Activated T-cell treated with anti-CD3 and anti-CD28 coated beads, Interleukin-2, amount 50 U/mL, for 48 hours (primary cell): ENCODE measurements around the gene PLXNA2.

Experiments
- DNase-seq, 2 experiments: peaks; one replicate each; pipeline ENCODE4 v3.0.0-alpha.2; 2020

Gene PLXNA2

DNA sequence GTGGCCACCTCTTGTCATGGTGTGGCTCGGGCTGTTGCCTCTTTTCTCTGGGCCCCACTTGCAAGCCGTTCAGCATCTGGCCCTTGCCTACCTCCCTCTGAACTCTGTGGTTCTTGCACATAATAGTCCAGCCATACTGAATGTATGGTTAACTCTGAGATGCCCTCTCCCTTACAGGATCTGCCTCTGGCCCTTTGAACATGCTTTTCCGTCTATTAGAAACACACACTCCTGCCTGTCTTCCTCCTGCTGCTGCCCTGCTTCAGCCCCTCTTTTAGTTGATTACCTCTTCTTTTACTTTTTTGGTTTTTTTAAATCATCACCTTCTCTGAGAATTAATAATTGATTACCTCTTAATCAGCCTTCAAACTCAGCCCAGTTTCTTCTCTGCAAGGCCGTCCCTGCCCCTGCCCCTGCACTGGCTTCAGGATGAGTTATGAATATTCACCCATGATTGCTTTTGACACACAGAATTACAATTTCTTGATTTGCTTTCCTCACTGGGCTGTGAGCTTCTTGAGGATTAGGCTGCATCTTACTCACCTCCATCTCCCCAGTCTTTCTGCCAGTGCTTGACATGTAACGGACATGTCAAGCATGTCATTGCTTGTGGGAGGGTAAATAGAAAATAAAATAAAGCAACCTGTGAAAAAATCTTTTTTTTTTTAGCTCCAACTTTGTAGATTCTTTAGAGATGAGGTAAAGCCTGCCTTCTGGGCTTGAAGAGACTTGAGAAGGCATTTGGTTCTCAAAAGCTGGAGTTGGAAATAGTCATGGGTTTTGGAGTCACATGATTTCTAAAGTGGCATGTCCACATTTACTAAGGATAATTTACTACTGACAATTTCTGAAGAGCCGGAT is 158.3 kb downstream of the PLXNA2 start:
- no peak for DNase-seq

DNA sequence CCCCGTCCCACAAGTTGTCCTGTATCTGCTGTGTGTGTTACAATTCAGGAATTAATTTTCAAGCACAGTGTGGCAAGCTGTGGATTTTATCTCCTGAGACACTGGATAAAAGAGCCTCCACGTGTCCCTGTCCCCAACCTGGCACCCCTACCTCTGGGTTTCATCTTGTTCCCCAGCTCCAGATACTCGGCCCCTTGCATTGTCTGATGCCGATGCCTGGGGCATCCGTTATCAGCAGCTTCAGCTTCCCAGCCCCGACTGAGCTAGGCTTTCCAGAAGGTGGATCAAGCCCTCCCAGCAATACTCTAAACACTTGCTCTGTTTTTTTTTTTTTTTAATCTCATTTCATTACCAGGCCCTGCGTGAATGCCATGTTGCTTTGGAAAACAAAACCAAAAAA is 159.4 kb downstream of the PLXNA2 start:
- DNase-seq, result no peak

DNA sequence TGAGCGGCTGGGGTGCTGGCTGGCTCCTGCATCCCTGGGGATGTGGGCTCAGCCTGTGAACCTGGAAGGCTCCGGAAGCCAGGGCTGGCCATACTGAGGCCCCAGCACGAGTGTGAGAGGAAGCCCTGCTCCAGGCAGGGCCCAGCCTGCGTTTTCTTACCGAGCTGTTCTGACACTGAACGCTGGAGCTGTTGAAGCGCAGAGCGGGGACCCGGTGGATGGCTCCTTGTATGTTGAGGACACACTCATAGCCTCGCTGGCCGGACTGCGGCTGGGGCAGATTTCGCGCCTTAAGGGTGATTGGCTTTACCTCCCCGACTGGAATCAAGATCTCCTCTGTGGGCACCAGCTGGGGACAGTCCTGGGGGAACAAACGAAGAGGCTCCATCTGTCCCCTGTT is 160.0 kb downstream of the PLXNA2 start:
- no peak for DNase-seq

DNA sequence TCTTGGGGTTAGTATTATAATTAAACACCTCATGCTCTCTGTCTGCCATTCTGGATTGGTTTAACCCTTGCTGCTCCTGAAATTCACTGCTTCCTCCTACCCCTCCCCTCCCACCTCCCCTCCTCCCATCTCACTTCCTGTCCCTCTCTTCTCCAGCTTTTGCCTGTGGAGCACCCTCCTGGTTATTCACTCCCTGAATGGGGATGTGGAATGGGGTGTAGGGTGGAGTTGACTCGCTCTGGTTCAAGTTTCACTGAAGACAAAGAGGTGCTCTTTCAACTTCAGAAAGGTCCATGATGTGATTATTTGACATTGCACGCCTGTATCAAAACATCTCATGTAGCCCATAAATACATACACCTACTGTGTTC is 160.5 kb downstream of the PLXNA2 start:
- DNase-seq, result no peak

DNA sequence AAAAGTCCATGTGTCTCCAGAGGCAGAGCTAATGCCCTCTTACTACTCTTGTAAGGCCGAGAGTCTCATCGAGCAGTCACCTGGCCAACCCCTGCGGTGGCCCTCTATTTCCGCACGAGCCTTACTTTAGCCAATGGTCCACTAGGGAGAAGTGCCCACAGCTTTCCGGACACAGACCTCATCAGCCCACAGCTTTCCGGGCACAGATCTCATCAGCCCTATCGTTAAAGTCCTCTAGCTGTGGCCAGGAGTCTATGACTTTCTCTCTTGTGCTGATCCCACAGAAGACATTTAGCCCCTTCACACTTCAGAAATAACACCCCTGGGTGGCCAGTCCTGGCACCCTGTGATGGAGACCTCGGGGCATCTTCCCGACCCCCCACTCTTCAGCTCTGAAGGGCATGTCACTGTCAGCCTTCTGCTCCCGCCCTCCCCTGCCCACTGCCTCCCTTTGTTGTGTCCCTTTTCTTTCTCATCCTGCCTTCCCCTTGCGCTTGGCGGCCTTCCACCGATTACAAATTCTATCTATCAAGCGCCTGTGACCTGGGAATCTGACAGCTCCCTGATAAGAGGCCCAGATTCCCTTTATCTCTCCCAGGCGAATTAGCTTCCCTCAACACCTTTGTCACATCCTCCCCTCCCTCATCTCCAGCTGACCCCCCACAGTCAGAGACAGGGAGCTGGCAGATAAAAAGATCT is 161.0 kb downstream of the PLXNA2 start:
- no peak for DNase-seq

DNA sequence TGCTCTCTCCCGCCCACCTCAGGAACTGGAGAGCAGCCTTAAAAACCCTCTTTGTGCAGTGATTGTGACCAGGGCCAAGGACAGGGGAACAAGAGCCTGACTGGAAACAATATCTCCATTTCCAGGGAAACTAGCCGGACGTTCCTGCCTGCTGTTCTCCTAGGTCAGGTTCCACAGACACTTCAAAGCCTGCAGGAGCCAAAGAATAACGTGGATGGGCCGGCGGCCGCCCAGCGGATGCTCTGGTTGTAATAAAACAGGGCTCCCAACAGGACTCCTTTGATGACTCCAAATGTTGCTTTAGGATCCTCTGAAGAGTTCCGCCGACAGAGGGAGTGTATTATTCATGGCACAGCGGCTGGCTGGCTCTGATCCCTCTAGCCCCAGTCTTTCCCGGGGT is 162.2 kb downstream of the PLXNA2 start:
- no peak for DNase-seq

DNA sequence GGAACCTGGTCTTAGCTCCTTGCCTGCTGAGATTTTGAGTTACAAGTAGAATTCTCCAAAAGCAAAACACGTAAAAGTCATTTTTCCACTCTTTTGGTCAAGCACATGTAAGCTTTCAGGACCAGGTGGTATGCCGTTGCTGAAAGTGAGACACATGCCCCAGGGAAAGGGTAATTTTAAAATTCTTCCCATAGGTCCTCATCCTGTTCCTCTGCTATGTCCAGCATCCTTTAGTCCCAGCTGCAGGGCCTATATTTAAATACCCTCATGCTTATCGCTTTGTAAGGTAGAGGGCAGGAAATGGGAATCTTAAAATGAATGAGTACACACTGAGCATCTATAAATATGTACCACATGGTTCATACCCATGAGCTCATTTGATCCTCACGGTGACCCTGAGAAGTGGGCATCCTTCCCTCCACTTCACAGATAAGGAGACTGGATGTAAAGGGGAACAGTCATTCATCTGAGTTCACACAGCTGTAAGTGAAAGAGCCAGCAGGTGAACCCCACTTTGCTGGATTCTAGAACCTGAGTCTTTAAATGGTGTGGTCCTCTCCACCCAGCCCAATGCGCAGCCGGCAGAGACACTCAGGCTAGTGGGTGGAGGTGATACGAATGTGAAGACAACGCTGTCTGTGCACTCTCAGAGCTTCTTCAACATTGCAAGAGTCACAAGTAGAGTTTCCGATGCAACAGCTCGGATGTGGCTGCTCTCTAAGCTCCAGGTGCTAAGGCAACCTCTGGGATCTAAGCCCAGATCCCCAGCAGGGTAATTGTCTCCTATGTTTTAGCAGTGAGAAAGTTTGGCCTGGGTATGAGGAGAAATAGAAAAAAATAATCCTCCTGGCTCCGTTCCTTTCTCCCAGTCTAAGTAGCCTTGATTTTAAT is 163.5 kb downstream of the PLXNA2 start:
- DNase-seq, result no peak

DNA sequence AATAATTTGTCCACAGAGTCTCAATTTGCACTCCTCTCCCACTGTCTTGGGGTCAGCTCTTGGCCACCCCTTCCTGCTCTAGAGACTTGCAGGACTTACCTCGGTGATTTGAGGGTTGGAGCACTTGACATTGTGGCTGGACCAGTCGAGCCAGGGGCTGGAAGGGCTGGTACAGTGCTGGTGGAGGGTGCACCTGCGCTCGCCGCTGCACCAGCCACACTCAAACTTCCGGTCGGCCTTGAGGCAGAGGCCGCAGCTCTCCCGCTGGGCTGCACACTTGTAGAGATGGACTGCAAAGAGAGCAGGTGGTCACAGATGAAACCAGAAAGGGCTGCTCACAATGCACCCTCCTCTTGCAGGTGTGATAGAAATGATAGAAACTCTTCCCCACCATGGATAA is 165.0 kb downstream of the PLXNA2 start:
- no peak for DNase-seq

DNA sequence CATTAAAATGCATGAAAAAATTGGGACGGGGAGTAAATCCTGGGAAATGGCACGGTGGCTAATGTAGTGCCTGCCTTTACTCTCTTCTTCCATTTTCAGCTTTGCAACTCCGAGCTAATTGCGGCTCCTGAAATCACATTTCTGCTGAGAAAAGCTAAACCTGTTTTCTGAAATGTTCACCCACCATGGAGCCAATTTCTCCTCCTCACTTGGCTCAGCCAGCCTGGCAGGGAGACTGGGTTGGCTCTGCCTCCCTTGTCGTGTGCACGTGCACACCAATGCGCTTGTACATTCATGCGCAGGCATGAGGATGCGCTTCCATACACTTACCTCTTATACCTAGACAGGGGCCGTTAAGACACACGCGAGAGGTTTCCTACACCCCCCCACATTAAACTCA is 165.4 kb downstream of the PLXNA2 start:
- DNase-seq, result no peak

DNA sequence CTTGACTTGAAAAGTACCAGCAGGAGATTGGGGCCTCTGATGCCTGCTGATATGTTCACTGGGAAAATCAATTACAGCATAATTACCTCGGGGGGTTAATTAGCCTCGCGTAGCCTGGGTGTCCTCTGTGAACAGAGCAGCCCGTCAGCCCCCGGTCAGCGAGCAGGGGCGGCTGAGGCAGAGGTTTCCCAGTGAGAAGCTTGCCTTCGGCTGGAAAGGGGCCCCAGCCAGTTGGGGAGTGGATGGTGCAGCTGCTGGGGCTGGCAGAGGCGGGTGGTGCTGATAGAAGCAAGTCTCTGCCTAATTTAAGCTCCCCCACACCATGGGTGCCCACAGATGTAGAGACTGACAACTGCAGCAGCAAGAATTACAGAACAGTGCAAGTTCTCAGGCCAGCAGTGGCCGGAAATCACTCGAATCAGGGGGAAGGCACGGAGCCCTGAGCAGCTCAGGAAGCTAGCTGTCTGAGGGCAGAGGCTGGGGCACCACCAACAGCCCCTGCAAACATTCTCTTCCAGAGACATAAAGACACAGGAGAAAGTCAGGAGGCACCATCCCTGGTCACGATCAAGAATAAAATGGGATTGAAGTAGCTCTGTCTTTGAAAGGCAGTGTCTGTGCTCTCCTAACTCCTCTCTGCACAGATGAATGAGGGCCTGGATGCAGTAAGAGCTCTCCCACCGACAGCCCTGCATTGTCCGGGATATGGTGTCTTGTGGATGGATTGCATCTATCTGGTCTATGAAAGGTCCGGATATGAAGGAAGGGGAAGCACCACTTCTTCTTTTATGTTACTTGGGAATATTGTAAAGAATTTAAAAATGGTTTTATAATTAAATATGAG is 166.7 kb downstream of the PLXNA2 start:
- DNase-seq, result no peak

DNA sequence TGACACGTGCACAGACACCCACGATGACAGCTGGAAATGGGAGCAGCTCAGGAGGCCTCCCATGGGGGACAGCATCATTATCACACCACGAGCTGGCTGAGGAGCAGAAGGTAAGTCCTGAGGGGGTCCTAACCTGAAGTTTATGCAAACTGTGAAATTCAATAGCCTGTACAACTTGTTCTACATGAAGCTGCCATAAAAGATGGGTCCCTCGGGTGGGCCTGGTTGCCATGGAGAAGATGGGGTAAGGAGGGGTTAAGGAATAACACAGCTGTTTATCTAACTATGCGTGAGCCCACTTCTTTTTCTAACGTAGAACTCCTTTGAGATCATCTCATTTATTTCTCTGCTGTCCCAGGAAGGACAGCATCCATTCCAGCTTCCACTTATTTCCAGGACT is 169.8 kb downstream of the PLXNA2 start:
- no peak for DNase-seq

DNA sequence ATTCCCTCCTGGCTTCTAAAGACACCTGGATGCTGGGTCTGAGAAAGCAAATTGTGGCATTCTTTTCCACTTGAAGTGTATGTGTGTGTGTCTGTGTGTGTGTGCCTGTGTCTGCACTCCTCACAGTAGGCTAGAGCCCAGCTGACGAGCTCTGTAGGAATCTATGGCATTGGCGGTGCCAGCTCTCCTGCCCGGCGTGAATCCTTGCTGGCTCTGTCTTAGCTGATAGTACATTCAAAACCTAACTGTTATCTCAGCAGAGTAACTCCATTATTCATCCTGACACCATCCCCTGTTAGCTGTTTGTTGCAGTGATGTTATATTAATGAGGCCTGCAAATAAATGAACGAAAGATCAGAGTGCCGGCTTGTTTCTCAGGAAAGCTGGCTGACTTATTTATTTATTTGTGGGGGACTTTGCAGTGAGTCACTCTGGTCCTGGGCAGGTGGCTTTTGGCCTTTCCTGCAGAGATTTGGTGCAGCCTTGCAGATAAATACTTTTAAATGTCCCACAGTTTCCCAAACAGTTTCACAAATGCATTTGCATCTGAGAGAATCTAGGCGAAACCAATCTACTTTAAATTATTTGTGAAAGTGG is 172.7 kb downstream of the PLXNA2 start:
- no peak for DNase-seq

DNA sequence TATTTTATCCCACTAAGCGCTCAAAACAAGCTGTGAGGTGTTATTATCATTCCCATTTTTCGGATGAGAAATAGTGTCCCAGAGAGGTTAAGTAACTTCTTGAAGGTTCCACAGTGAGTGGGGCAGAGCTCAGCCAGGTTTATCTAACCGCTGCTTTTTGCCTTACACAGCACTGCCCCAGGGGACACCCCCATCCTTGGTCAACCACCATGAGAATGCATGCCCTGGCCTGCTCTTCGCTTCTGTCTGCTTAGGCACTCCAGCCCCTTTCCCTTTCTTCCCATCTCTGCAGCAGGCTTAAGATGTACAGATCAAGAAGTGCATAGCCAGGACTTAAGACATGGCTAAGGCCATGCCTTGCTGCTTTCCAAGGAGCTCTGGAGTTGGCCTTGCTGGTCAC is 174.3 kb downstream of the PLXNA2 start:
- no peak for DNase-seq

DNA sequence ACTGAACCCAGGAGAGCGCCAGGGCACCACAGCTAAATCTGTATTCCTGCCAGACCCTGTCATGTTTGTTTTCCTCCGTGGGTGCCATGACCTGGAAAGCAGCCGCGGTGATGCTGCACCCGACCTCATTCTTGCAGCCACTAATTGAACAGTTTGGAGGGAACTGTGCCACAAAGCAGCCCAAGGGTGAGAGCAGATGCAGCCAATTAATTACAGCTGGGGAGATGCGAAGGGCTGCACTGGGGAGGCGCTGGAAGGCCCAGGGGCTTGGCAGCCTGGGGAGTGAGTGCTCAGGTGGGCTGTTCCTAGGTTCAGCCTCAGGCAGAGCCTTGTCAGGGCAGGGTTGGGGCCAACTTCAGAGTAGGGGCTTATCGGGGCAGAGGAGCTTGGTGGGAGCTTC is 174.9 kb downstream of the PLXNA2 start:
- DNase-seq, result no peak

DNA sequence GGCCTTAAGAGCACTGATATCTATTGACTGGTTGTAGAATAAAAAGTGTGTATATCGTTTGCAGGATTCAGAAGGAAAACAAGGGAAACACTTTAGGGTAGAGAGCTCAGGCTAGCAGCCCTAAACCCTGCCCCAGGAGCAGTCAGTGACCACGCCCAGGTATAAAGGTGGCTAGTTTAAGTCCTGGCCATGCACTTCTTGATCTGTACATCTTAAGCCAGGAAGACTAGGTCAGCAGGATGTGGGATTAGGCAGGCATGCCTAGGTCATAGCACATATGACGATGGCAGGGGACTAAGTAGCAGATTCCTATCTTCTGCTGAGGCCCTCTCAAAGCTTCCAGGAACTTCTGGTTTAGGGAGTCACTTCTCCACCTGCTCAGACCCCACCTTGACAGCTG is 175.3 kb downstream of the PLXNA2 start:
- no peak for DNase-seq

DNA sequence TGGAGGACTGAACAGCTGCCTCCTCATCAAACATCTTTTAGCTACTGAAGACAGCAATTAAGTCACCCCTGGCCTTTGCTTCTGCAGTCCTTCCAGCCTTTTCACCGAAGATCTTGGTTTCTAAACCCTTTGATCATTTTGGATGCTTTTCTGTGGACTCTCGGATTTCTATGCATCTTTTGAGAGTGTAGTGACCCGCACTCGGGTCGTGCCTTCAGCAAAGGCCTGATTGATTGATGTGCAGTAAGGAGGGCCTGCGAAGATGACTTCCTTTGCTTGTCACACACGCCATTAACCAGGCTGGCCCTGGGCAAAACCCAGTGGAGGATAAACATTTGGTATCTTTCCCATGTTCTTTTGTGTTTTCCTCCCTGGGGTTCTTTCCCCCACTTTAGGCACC is 175.8 kb downstream of the PLXNA2 start:
- DNase-seq, result no peak

DNA sequence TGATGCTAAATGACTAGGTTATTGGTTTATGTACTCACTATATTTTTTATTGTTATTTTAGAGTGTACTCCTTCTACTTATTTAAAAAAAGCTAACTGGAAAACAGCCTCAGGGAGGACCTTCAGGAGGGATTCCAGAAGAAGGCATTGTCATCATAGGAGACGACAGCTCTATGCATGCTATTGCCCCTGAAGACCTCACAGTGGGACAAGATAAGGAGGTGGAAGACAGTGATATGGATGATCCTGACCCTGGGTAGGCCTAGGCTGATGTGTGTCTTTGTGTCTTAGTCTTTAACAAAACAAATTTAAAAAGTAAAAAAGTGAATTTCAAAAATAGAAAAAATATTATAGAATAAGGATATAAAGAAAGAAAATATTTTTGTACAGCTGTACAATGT is 177.6 kb downstream of the PLXNA2 start:
- no peak for DNase-seq

DNA sequence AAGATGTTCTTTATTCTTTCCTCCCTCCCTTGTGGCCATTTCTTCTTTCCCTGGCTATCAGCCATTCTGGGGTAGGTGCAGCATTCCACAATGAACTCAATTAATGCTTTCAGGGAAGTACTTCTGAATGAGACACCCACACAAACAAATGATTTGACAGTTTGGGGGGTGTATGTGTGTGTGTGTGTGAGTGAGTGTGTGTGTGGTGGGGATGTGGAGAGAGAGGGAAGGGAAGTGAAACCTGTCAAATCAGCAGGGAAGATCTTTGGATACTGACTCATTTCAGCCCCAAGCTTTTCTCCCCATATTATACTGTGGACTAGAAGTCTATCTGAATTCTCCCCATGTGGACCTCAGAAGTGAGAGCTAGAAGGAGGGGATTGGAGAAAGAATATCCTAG is 178.3 kb downstream of the PLXNA2 start:
- DNase-seq, result no peak

DNA sequence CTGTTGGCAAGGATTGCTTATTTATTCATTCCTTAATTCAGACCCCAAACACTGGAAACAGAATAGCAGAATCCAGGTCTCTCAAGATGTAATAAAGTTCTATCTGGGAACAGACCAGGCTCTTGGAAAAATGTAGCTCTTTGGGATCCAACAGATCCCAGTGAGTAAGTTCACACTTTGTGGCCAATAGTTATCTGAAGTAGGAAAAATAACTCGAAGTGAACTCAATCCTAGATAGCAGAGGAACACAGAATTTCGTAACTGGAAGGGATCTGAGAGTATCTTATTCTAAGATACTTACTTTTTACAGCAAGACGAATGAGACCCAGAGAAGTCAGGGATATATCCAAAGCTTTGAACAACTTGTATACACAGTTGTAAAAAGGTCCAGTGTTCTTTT is 182.6 kb downstream of the PLXNA2 start:
- no peak for DNase-seq

DNA sequence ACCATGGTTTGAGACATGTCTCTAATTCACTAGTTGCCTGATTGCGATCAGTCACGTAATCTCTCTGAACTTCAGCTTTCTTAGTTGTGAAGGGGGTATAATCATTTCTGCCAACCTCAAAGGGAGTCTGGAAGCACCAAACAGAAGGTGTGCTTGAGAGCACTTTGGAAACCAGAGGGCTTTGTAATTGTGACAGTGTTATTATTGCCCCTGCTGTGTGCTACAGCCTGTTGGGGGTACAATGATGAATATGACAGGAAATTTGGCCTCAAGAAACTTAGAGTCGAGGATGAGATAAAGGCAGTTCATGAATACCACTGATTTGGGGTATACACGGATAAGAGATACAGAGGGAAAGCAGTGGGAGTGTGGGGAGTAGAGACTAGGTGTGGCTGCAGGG is 183.1 kb downstream of the PLXNA2 start:
- DNase-seq, result no peak

DNA sequence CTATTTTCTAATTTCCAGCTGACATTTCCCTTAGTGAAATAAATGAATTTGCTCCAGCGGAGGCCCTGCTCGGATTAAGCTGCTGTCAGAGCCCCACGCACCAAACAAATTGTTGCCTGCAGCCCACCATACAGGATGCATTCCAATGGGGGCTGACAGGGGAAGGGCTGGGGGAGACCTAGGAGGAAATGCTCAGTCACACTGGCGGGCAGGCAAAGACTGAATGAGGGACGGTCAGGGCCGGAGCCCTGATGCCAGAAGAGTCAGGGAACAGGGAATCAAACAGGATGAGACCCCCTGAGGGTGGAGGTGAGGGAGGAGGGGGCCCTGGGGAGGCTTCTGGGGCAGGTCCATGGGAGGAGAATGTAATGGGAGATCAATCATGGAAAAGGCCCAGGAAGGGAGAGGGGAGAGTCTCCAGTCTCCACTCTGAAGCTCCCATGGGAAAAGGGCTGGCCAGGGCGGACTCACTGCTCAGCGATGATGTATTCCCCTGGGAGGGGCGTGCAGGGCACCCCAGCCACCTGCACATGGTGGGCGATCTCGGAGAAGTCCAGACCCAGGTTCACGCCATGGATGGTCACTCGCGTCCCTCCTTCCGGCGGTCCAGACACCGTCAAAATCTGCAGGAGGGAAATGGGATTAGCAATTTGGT is 183.8 kb downstream of the PLXNA2 start:
- DNase-seq, result no peak
